SKM-1 (cell line): Measurements from ENCODE around the gene CSH1.
"Not testable (repeated sequence)": the region's sequence is repeated elsewhere in the genome, so short reads cannot be mapped to it uniquely, and the experiment has no call there.

Experiments used
- DNase-seq: peaks from one replicate; lab custom pipeline; 2025; ENCODE audit not compliant: unreplicated experiment; lab: John Stamatoyannopoulos, UW

Gene CSH1

GRCh38 chr17:63928966-63929695, 32.8 kb upstream of the CSH1 start:
- no peak for DNase-seq

GRCh38 chr17:63928172-63928666, 31.8 kb upstream of the CSH1 start:
- DNase-seq, result no peak

- DNase-seq, result no peak
Observed at GRCh38 chr17:63927464-63928171, 31.2 kb upstream of the CSH1 start.

- DNase-seq, result no peak
Observed at GRCh38 chr17:63926164-63926563, 29.8 kb upstream of the CSH1 start.

- DNase-seq, result no peak
Observed at GRCh38 chr17:63925615-63926014, 29.2 kb upstream of the CSH1 start.

GRCh38 chr17:63922402-63922801, 26.0 kb upstream of the CSH1 start:
- not testable (repeated sequence) for DNase-seq

- not testable (repeated sequence) for DNase-seq
Observed at GRCh38 chr17:63920779-63921178, 24.4 kb upstream of the CSH1 start.

GRCh38 chr17:63920050-63920449, 23.7 kb upstream of the CSH1 start:
- not testable (repeated sequence) for DNase-seq

- DNase-seq, result peak; percentile 38
Observed at GRCh38 chr17:63919311-63919723, 22.9 kb upstream of the CSH1 start.

GRCh38 chr17:63918789-63919305, 22.5 kb upstream of the CSH1 start, which contains the start of gene GH1:
TSS of gene GH1 (minus strand) at chr17:63918839. CDS start at chr17:63918776, 63 bp downstream.
- DNase-seq, result not testable (repeated sequence)

- DNase-seq, result no peak
Observed at GRCh38 chr17:63918305-63918704, 21.9 kb upstream of the CSH1 start.

- DNase-seq, result no peak
Observed at GRCh38 chr17:63917646-63918045, 21.3 kb upstream of the CSH1 start.

GRCh38 chr17:63917206-63917605, 20.8 kb upstream of the CSH1 start:
- DNase-seq, result not testable (repeated sequence)

GRCh38 chr17:63916566-63917185, 20.3 kb upstream of the CSH1 start:
- DNase-seq, result no peak

- DNase-seq, result not testable (repeated sequence)
Observed at GRCh38 chr17:63915753-63916152, 19.4 kb upstream of the CSH1 start.

GRCh38 chr17:63914471-63914870, 18.1 kb upstream of the CSH1 start:
- no peak for DNase-seq

GRCh38 chr17:63911657-63912100, 15.3 kb upstream of the CSH1 start:
- no peak for DNase-seq

- DNase-seq, result no peak
Observed at GRCh38 chr17:63911041-63911635, 14.8 kb upstream of the CSH1 start, which contains the start of gene CSHL1. TSS of gene CSHL1 (minus strand) at chr17:63911258. CDS start at chr17:63911196, 62 bp downstream.

GRCh38 chr17:63910096-63910495, 13.7 kb upstream of the CSH1 start:
- DNase-seq, result no peak

GRCh38 chr17:63909586-63909985, 13.2 kb upstream of the CSH1 start:
- DNase-seq, result not testable (repeated sequence)
